ENCODE data around the gene IRX4.

- no peak for TF ChIP-seq CTCF (conservative IDR thresholded peaks at IDR 0.05; ENCODE audit: low read depth in 2 of 2)
- no peak for TF ChIP-seq REST (IDR thresholded peaks at IDR 0.05; ENCODE audit: unreplicated experiment)
- no peak for TF ChIP-seq CREB1 (CRISPR knock-in tag; IDR thresholded peaks at IDR 0.05; ENCODE audit: low read depth)
- TF ChIP-seq EZH2 (IDR thresholded peaks at IDR 0.05; ENCODE audit: low read depth, unreplicated experiment): peak; percentile 85
- TF ChIP-seq EZH2phosphoT487 (IDR thresholded peaks at IDR 0.05; ENCODE audit: unreplicated experiment): no peak
- TF ChIP-seq POLR2AphosphoS5 (IDR thresholded peaks at IDR 0.05; ENCODE audit: low read depth): no peak
- no peak for TF ChIP-seq ETS1 (IDR thresholded peaks at IDR 0.05)
- no peak for TF ChIP-seq ZNF331 (CRISPR knock-in tag; IDR thresholded peaks at IDR 0.05; ENCODE audit: low read depth)
These were observed 7.9 kb downstream of the IRX4 start for GRCh38 chr5:1874771-1875220.

All from GM23338 (cell line).